Naive thymus-derived CD4-positive, alpha-beta T cell (primary cell): ENCODE data around the gene MORC2. TPM values are rescaled to one million over a fixed set of nuclear protein-coding genes. Genes with fewer than 3 reads are reported as not detected.

Experiments
- ATAC-seq: fragments of 150-1000 bp; cut with Tn5 transposase; 2 replicates; pipeline ENCODE4 v1.10.0; 2021; ENCODE audit warnings: mild to moderate bottlenecking, moderate library complexity
- CTCF ChIA-PET: fragments of 350-600 bp; sonication (Branson Sonifier 250); formaldehyde crosslinking; loops from one replicate; lab custom pipeline; 2021; ENCODE audit warnings: antibody characterized with exemption; lab: Charles Lee
- POLR2A ChIA-PET: fragments of 350-600 bp; sonication (Branson Sonifier 250); formaldehyde crosslinking; loops from one replicate; lab custom pipeline; 2021; ENCODE audit warnings: antibody characterized with exemption, inconsistent platforms; lab: Charles Lee
- DNase-seq, 9 donors: peaks; one replicate each; pipeline versions ENCODE4 v3.0.0 to v3.0.0-alpha.2; 2020 to 2022; ENCODE audit warnings: mixed read lengths in 1 of 9
- H3K27ac ChIP-seq: one replicate; pipeline ENCODE4 v1.7.0; 2013; ENCODE audit warnings: mild to moderate bottlenecking, low read depth, low read length, moderate library complexity
- H3K27me3 ChIP-seq, 2 donors: one replicate each; pipeline ENCODE4 v1.7.0; 2013; ENCODE audit warnings: low read length in 2 of 2, mild to moderate bottlenecking in 2 of 2, moderate library complexity in 2 of 2; ENCODE audit not compliant: control insufficient read depth in 2 of 2, insufficient read depth in 2 of 2
- H3K36me3 ChIP-seq, 3 experiments: 1 replicate in 2 of 3; 2 replicates in 1 of 3; pipeline ENCODE4 v1.7.0; 2013; ENCODE audit warnings: low read length in 3 of 3, mild to moderate bottlenecking in 3 of 3, moderate library complexity in 1 of 3; ENCODE audit not compliant: insufficient read depth in 3 of 3, control insufficient read depth in 2 of 3
- H3K4me1 ChIP-seq, 2 donors: one replicate each; pipeline ENCODE4 v1.7.0; 2013; ENCODE audit warnings: low read length in 2 of 2, mild to moderate bottlenecking in 2 of 2, moderate library complexity in 1 of 2; ENCODE audit not compliant: control insufficient read depth in 2 of 2, insufficient read depth in 2 of 2
- H3K4me3 ChIP-seq: 2 replicates; pipeline ENCODE4 v1.7.0; 2013; ENCODE audit warnings: mild to moderate bottlenecking, low read length
- H3K9me3 ChIP-seq, 3 experiments: 1 replicate in 2 of 3; 2 replicates in 1 of 3; pipeline ENCODE4 v1.7.0; 2013; ENCODE audit warnings: low read length in 3 of 3; ENCODE audit not compliant: control insufficient read depth in 2 of 3
- H3K27ac Mint-ChIP-seq, 9 donors: one replicate each; pipeline ENCODE4 v1.8.0; 2020 to 2022; ENCODE audit warnings: mixed read lengths in 9 of 9, mild to moderate bottlenecking in 8 of 9, moderate library complexity in 5 of 9, inconsistent platforms in 2 of 9
- H3K27me3 Mint-ChIP-seq, 5 donors: one replicate each; pipeline ENCODE4 v1.8.0; 2021 to 2022; ENCODE audit warnings: mixed read lengths in 5 of 5, mild to moderate bottlenecking in 1 of 5
- H3K36me3 Mint-ChIP-seq, 5 donors: one replicate each; pipeline ENCODE4 v1.8.0; 2020 to 2022; ENCODE audit warnings: mixed read lengths in 5 of 5, mild to moderate bottlenecking in 3 of 5, inconsistent platforms in 1 of 5
- H3K4me1 Mint-ChIP-seq, 7 donors: one replicate each; pipeline ENCODE4 v1.8.0; 2020 to 2022; ENCODE audit warnings: mixed read lengths in 7 of 7, mild to moderate bottlenecking in 3 of 7, inconsistent platforms in 1 of 7
- H3K4me3 Mint-ChIP-seq, 10 donors: one replicate each; pipeline ENCODE4 v1.8.0; 2020 to 2022; ENCODE audit warnings: mild to moderate bottlenecking in 10 of 10, mixed read lengths in 10 of 10, moderate library complexity in 6 of 10, inconsistent platforms in 2 of 10
- H3K9me3 Mint-ChIP-seq, 11 donors: one replicate each; pipeline ENCODE4 v1.8.0; 2020 to 2022; ENCODE audit warnings: mixed read lengths in 11 of 11, mild to moderate bottlenecking in 4 of 11, inconsistent platforms in 1 of 11, moderate library complexity in 1 of 11
- intact Hi-C, 2 donors: fragments of 100-400 bp; cut with micrococcal nuclease; formaldehyde crosslinking; loops; one replicate each; pipeline ENCODE4 v1.15.1; 2023
- polyA plus RNA-seq, 2 donors: library from polyadenylated mRNA; unstranded; fragments of 300-500 nt; fragmentation: Illumina TruSeq; gene quantifications; one replicate each; pipeline ENCODE4 v1.2.3, GENCODE V29; 2021
- total RNA-seq, 6 experiments: library from RNA in 5 of 6; stranded (reverse) in 5 of 6; gene quantifications; 1 replicate in 5 of 6; 2 replicates in 1 of 6; pipeline ENCODE4 v1.2.3 and lab custom pipeline; 2021 to 2026

The MORC2 gene
- total and polyA plus RNA-seq, 7 experiments from 2014 or later: 12.8 to 66.9 (median 43.7) TPM

GRCh38 chr22:30943368-30943767, 25.2 kb downstream of the MORC2 start:
- intact Hi-C loops: loop anchor here (1.0 to 5.0 kb wide), 7 partner anchors 21 to 809 kb away; partner anchors contain the start of genes DEPDC5 (in 1 of the 2), PRR14L (in 1 of the 2), RNF185 (in 1 of the 2) and SLC35E4 (in 1 of the 2)
- DNase-seq (peak in 8 of 9 donors; percentile 46 to 80 (median 74)), ATAC-seq (peak; percentile 87)
- no peaks in the 10 kb centered on the region for H3K27me3 ChIP-seq
- ChIA-PET POLR2A (interaction anchor here (0.7 to 8.6 kb wide), 6 partner anchors 12 to 335 kb away, joined by 3 to 104 read pairs (median 4); partner anchors contain the start of gene MORC2), CTCF (interaction anchor here (1.0 to 1.5 kb wide), 2 partner anchors 142 kb away, joined by 3 read pairs; no protein-coding TSS in a partner anchor)
- peaks cover 3 to 48% (median 5%) of the 10 kb centered on the region in 3 experiments for H3K36me3 ChIP-seq
- H3K4me3 Mint-ChIP-seq: peak overlapping the region; percentile 39 to 92 (median 72)
- H3K9me3 ChIP-seq: no peaks in the 10 kb centered on the region
- peaks cover 58 to 85% (median 79%) of the 10 kb centered on the region in 7 donors for H3K4me1 Mint-ChIP-seq
- H3K27ac Mint-ChIP-seq: peak overlapping the region in 8 of 9 donors; percentile 58 to 97 (median 77)
- no peak overlapping the region for H3K27ac ChIP-seq
- no peaks in the 10 kb centered on the region for H3K27me3 Mint-ChIP-seq
- no peak overlapping the region for H3K4me3 ChIP-seq
- no peaks in the 10 kb centered on the region for H3K9me3 Mint-ChIP-seq
- H3K36me3 Mint-ChIP-seq: peaks cover 9 to 59% (median 37%) of the 10 kb centered on the region in 5 donors
- peaks cover 43 to 78% of the 10 kb centered on the region in 2 donors for H3K4me1 ChIP-seq

DNA sequence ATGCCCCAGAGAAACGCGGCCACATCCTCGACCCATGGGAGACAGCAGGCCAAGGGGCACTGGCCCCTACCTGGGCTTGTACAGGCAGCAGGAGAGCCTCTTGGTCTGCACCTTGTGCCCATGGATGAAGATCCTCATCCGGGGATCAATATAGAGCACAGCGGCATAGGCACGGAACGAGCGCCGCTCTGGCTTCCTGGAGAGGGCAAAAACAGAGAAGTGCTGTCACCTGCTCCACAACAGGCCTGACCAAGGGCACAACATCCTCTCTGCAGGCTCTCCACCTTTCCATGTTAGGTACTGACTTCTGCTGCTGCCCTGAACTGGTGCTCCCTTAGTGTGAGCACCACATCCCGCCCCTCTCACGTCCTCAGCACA, 27.2 kb downstream of the MORC2 start:
- POLR2A ChIA-PET: interaction anchor here (0.8 to 8.6 kb wide), 13 partner anchors 10 to 350 kb away, joined by 3 to 117 read pairs (median 7); partner anchors contain the start of genes MORC2, PES1, PIK3IP1 and SMTN
- no peaks in the 10 kb centered on the region for H3K27me3 ChIP-seq
- H3K36me3 ChIP-seq: peaks cover 17 to 54% (median 18%) of the 10 kb centered on the region in 3 experiments
- DNase-seq: peak in 5 of 9 donors; percentile 22 to 34 (median 26)
- CTCF ChIA-PET: interaction anchor here (0.7 to 1.7 kb wide), 5 partner anchors 20 to 291 kb away, joined by 3 to 9 read pairs (median 5); partner anchors contain the start of gene SMTN
- peaks cover 9 to 64% (median 47%) of the 10 kb centered on the region in 5 donors for H3K36me3 Mint-ChIP-seq
- peak overlapping the region; percentile 67 for H3K4me3 ChIP-seq
- H3K9me3 ChIP-seq: no peaks in the 10 kb centered on the region
- no peaks in the 10 kb centered on the region for H3K27me3 Mint-ChIP-seq
- H3K27ac Mint-ChIP-seq: peak overlapping the region; percentile 85 to 97 (median 94)
- H3K4me3 Mint-ChIP-seq: peak overlapping the region; percentile 81 to 95 (median 88)
- H3K4me1 ChIP-seq: peaks cover 43 to 89% of the 10 kb centered on the region in 2 donors
- intact Hi-C loops: loop anchor here (1.0 to 5.0 kb wide), 4 partner anchors 21 to 811 kb away; partner anchors contain the start of genes DEPDC5 (in 1 of the 2), MORC2 (in 1 of the 2), PRR14L (in 1 of the 2) and RNF185 (in 1 of the 2)
- no peaks in the 10 kb centered on the region for H3K9me3 Mint-ChIP-seq
- H3K27ac ChIP-seq: peak overlapping the region; percentile 78
- ATAC-seq: peak; percentile 20
- peaks cover 57 to 97% (median 93%) of the 10 kb centered on the region in 7 donors for H3K4me1 Mint-ChIP-seq

DNA sequence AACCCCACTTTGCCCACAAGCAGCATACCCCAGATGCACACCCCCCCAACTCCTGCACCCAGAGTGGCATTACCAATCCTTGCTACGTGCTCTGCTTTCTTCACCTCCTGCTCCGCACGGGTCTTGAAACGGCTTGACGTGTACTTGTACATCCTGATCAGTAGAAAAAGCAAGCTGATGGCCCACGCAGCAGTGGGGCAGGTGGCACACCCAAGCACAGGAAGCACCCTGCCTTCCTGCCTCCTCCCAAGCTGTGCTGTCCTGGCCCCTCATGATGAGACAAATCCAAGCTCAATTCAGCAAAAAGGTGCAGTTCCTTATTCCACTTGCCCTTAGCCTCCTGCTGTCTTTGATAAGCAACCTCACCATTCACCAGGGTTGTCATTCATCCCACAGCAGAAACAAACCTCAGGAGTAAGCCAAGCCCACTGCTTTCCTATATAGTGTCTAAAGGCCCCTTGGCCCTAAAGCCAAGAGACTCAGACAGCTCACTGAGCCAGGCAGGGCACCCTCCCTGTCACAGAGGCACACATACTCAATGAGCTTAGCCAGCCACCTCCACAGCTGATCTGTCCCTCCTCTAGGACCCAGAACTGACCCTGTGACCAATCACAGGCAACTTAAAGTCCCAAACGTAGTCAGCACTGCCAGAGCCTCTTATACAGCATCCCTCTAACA, 27.8 kb downstream of the MORC2 start:
- H3K27me3 ChIP-seq: no peaks in the 10 kb centered on the region
- Mint-ChIP-seq H3K4me3 (peak overlapping the region; percentile 81 to 95 (median 88)), H3K36me3 (peaks cover 8 to 61% (median 49%) of the 10 kb centered on the region in 5 donors), H3K27me3 (no peaks in the 10 kb centered on the region), H3K27ac (peak overlapping the region; percentile 85 to 97 (median 94)), H3K4me1 (peaks cover 53 to 97% (median 93%) of the 10 kb centered on the region in 7 donors), H3K9me3 (no peaks in the 10 kb centered on the region)
- ChIA-PET CTCF (interaction anchor here (0.5 to 1.7 kb wide), 6 partner anchors 10 to 292 kb away, joined by 3 to 9 read pairs (median 4); partner anchors contain the start of gene SMTN), POLR2A (interaction anchor here (0.5 to 8.6 kb wide), 24 partner anchors 9 to 640 kb away, joined by 3 to 117 read pairs (median 4); partner anchors contain the start of genes MORC2, PES1, PIK3IP1 and SMTN)
- peaks cover 43 to 93% of the 10 kb centered on the region in 2 donors for H3K4me1 ChIP-seq
- peak overlapping the region; percentile 78 for H3K27ac ChIP-seq
- no peaks in the 10 kb centered on the region for H3K9me3 ChIP-seq
- H3K4me3 ChIP-seq: peak overlapping the region; percentile 67
- H3K36me3 ChIP-seq: peaks cover 21 to 53% (median 22%) of the 10 kb centered on the region in 3 experiments
- DNase-seq: peak in 7 of 9 donors; percentile 52 to 72 (median 64)
- peak; percentile 74 for ATAC-seq
- intact Hi-C loops: loop anchor here (1.0 to 5.0 kb wide), 5 partner anchors 7 to 811 kb away; partner anchors contain the start of genes DEPDC5 (in 1 of the 2), MORC2 (in 1 of the 2), PRR14L (in 1 of the 2) and RNF185 (in 1 of the 2)

- H3K27me3 ChIP-seq: no peaks in the 10 kb centered on the region
- no peak for ATAC-seq
- peaks cover 47 to 96% (median 71%) of the 10 kb centered on the region in 3 experiments for H3K36me3 ChIP-seq
- Mint-ChIP-seq H3K27ac (peak overlapping the region in 8 of 9 donors; percentile 38 to 90 (median 75)), H3K4me1 (peaks cover 3 to 84% (median 71%) of the 10 kb centered on the region in 7 donors), H3K36me3 (peaks cover 21 to 76% (median 58%) of the 10 kb centered on the region in 5 donors), H3K4me3 (no peak overlapping the region), H3K27me3 (no peaks in the 10 kb centered on the region), H3K9me3 (no peaks in the 10 kb centered on the region)
- ChIA-PET CTCF (no interaction called here), POLR2A (interaction anchor here (0.6 kb wide), 1 partner anchor 414 kb away, joined by 3 read pairs; no protein-coding TSS in a partner anchor)
- intact Hi-C loops: no loop called here
- no peaks in the 10 kb centered on the region for H3K9me3 ChIP-seq
- H3K27ac ChIP-seq: no peak overlapping the region
- no peak overlapping the region for H3K4me3 ChIP-seq
- no peak for DNase-seq
- H3K4me1 ChIP-seq: peaks cover 0 to 42% of the 10 kb centered on the region in 2 donors
Observed at GRCh38 chr22:30934053-30934452, 34.5 kb downstream of the MORC2 start.

- DNase-seq (no peak), ATAC-seq (no peak)
- H3K4me3 ChIP-seq: no peak overlapping the region
- no peak overlapping the region for H3K4me3 Mint-ChIP-seq
- peak overlapping the region in 8 of 9 donors; percentile 77 to 91 (median 82) for H3K27ac Mint-ChIP-seq
- intact Hi-C loops: no loop called here
- no peaks in the 10 kb centered on the region for H3K9me3 Mint-ChIP-seq
- peaks cover 3 to 79% (median 67%) of the 10 kb centered on the region in 7 donors for H3K4me1 Mint-ChIP-seq
- no peaks in the 10 kb centered on the region for H3K27me3 ChIP-seq
- H3K36me3 ChIP-seq: peaks cover 51 to 96% (median 71%) of the 10 kb centered on the region in 3 experiments
- peaks cover 0 to 36% of the 10 kb centered on the region in 2 donors for H3K4me1 ChIP-seq
- peak overlapping the region; percentile 60 for H3K27ac ChIP-seq
- no peaks in the 10 kb centered on the region for H3K9me3 ChIP-seq
- H3K27me3 Mint-ChIP-seq: no peaks in the 10 kb centered on the region
- H3K36me3 Mint-ChIP-seq: peaks cover 21 to 75% (median 56%) of the 10 kb centered on the region in 5 donors
- CTCF ChIA-PET: no interaction called here
- POLR2A ChIA-PET: interaction anchor here (0.7 kb wide), 1 partner anchor 10 kb away, joined by 3 read pairs; no protein-coding TSS in a partner anchor
Observed at GRCh38 chr22:30933457-30933856, 35.1 kb downstream of the MORC2 start.

- Histone ChIP-seq H3K4me3 (no peak overlapping the region), H3K4me1 (peaks cover 0 to 28% of the 10 kb centered on the region in 2 donors), H3K9me3 (no peaks in the 10 kb centered on the region), H3K27me3 (no peaks in the 10 kb centered on the region), H3K27ac (peak overlapping the region; percentile 60), H3K36me3 (peaks cover 44 to 96% (median 72%) of the 10 kb centered on the region in 3 experiments)
- Mint-ChIP-seq H3K27ac (peak overlapping the region in 6 of 9 donors; percentile 71 to 93 (median 82)), H3K27me3 (no peaks in the 10 kb centered on the region), H3K9me3 (no peaks in the 10 kb centered on the region), H3K4me3 (no peak overlapping the region), H3K36me3 (peaks cover 21 to 76% (median 53%) of the 10 kb centered on the region in 5 donors), H3K4me1 (peaks cover 0 to 74% (median 61%) of the 10 kb centered on the region in 7 donors)
- ATAC-seq: no peak
- POLR2A ChIA-PET: interaction anchor here (0.7 to 4.2 kb wide), 2 partner anchors 8 to 9 kb away, joined by 3 to 29 read pairs; no protein-coding TSS in a partner anchor
- DNase-seq: no peak
- intact Hi-C loops: no loop called here
- CTCF ChIA-PET: interaction anchor here (0.7 kb wide), 1 partner anchor 13 kb away, joined by 3 read pairs; no protein-coding TSS in a partner anchor
Observed at GRCh38 chr22:30932661-30933060, 35.9 kb downstream of the MORC2 start.
